ENCODE results near the gene MOCS2. TPM values are rescaled to one million over a fixed set of nuclear protein-coding genes. Genes with fewer than 3 reads are reported as not detected.

Gene MOCS2
- polyA plus RNA-seq, 3 donors = 4.4 to 20.5 (median 18.4) TPM

DNA sequence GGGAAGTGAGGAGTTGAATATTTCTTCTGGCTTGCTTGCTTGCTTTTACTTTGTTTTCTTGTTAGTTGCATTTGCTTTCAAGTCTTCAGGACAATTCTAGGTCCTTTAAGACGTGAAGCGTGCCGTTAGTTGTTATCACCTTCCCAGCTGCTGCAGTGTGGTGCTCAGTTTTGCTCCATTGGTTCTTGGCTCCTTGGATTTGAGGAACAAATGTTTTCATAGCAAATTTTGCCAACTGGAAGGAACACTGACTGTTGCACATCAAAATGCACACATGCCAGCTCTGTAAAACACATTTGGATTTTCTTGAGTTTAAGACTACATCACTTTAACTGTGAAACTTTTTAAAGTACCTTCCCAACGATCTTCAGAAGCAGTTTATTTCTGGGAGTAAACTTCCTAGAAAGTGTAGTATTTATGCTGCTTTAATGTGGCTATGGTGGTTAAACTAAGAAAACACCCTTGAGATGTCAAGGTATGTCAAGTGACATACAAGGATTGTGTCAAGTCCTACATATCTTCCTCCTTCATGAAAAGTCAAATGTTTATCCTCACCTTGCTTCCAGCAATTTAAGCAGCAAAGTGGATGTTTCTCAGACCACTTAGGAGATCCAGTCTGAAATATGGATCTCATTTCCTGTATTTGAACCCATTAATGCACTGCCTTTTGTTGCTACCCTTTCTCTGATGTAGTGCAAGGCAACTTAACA lies 24.9 kb downstream of the MOCS2 start:
- Histone ChIP-seq H3K9me3 (replicated peaks in 1 of 2; ENCODE audit: control insufficient read depth in 1 of 2, insufficient read depth in 1 of 2, low read length in 2 of 2) (no peaks in the 10 kb centered on the region), H3K79me2 (ENCODE audit: insufficient read depth, low read length) (no peaks in the 10 kb centered on the region), H2AFZ (ENCODE audit: insufficient read depth, low read depth, low read length, poor library complexity, severe bottlenecking) (no peak overlapping the region), H3K27ac (ENCODE audit: low read depth in 1 of 2, low read length in 2 of 2) (no peak overlapping the region), H3K4me3 (replicated peaks in 1 of 3; ENCODE audit: low read depth in 2 of 3, low read length in 3 of 3) (no peak overlapping the region), H3K4me2 (replicated peaks; ENCODE audit: extremely low read depth, low read length, poor library complexity, severe bottlenecking) (no peak overlapping the region), H3K27me3 (ENCODE audit: control insufficient read depth in 2 of 2, insufficient read depth in 2 of 2, low read length in 2 of 2) (no peaks in the 10 kb centered on the region), H3K9ac (ENCODE audit: insufficient read depth, low read length, poor library complexity, severe bottlenecking) (no peak overlapping the region), H3K36me3 (replicated peaks in 1 of 2; ENCODE audit: control insufficient read depth in 1 of 2, insufficient read depth in 2 of 2, low read length in 2 of 2) (no peaks in the 10 kb centered on the region), H4K20me1 (ENCODE audit: insufficient read depth, low read length) (no peaks in the 10 kb centered on the region), H3K4me1 (ENCODE audit: control insufficient read depth in 1 of 2, insufficient read depth in 2 of 2, low read length in 2 of 2) (no peaks in the 10 kb centered on the region)
- intact Hi-C loops (cut with micrococcal nuclease) = no loop called here
- Mint-ChIP-seq H3K27me3 (ENCODE audit: low read depth in 3 of 3) (no peaks in the 10 kb centered on the region), H3K27ac (no peak overlapping the region), H3K36me3 (no peaks in the 10 kb centered on the region), H3K4me1 (peaks cover 2% of the 10 kb centered on the region), H3K4me3 (no peak overlapping the region), H3K9me3 (no peaks in the 10 kb centered on the region)
- no peak for DNase-seq
- WGBS (ENCODE audit: insufficient coverage) = 79% methylated on average over 3 of the region's 4 CpGs
- TF ChIP-seq, protein P1, sequence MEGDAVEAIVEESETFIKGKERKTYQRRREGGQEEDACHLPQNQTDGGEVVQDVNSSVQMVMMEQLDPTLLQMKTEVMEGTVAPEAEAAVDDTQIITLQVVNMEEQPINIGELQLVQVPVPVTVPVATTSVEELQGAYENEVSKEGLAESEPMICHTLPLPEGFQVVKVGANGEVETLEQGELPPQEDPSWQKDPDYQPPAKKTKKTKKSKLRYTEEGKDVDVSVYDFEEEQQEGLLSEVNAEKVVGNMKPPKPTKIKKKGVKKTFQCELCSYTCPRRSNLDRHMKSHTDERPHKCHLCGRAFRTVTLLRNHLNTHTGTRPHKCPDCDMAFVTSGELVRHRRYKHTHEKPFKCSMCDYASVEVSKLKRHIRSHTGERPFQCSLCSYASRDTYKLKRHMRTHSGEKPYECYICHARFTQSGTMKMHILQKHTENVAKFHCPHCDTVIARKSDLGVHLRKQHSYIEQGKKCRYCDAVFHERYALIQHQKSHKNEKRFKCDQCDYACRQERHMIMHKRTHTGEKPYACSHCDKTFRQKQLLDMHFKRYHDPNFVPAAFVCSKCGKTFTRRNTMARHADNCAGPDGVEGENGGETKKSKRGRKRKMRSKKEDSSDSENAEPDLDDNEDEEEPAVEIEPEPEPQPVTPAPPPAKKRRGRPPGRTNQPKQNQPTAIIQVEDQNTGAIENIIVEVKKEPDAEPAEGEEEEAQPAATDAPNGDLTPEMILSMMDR (IDR thresholded peaks at IDR 0.05) = no peak

DNA sequence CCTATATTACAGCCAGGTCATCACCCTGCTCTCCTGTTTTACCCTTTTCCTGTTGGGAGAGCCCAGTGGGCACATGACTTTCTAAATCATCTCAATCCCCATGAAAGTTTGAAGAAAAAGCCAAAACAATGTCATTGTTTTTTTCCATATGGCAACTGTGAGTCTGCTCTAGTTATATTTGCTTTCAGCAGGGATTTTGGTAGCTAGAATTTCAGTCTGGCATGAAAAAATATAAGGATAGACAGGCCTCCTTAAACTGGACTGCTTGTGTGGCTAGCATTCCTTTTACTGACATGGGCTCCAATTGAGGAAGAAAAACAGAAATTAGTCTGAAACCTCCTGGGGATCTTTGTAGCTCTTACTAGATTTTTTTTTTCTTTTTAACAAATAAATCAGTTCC lies 25.6 kb downstream of the MOCS2 start:
- H2AFZ ChIP-seq (ENCODE audit: insufficient read depth, low read depth, low read length, poor library complexity, severe bottlenecking) = no peak overlapping the region
- H3K27me3 Mint-ChIP-seq (ENCODE audit: low read depth in 3 of 3) = no peaks in the 10 kb centered on the region
- TF ChIP-seq, protein P1 (IDR thresholded peaks at IDR 0.05) = no peak
- no peaks in the 10 kb centered on the region for H3K27me3 ChIP-seq (ENCODE audit: control insufficient read depth in 2 of 2, insufficient read depth in 2 of 2, low read length in 2 of 2)
- H3K79me2 ChIP-seq (ENCODE audit: insufficient read depth, low read length) = no peaks in the 10 kb centered on the region
- H3K4me2 ChIP-seq (replicated peaks; ENCODE audit: extremely low read depth, low read length, poor library complexity, severe bottlenecking) = no peak overlapping the region
- DNase-seq = no peak
- H3K4me1 ChIP-seq (ENCODE audit: control insufficient read depth in 1 of 2, insufficient read depth in 2 of 2, low read length in 2 of 2) = no peaks in the 10 kb centered on the region
- H3K9ac ChIP-seq (ENCODE audit: insufficient read depth, low read length, poor library complexity, severe bottlenecking) = no peak overlapping the region
- intact Hi-C loops (cut with micrococcal nuclease) = no loop called here
- H3K27ac Mint-ChIP-seq = no peak overlapping the region
- H3K4me3 Mint-ChIP-seq = no peak overlapping the region
- no peaks in the 10 kb centered on the region for H3K9me3 Mint-ChIP-seq
- H3K4me3 ChIP-seq (replicated peaks in 1 of 3; ENCODE audit: low read depth in 2 of 3, low read length in 3 of 3) = no peak overlapping the region
- H3K36me3 Mint-ChIP-seq = no peaks in the 10 kb centered on the region
- H4K20me1 ChIP-seq (ENCODE audit: insufficient read depth, low read length) = no peaks in the 10 kb centered on the region
- H3K36me3 ChIP-seq (replicated peaks in 1 of 2; ENCODE audit: control insufficient read depth in 1 of 2, insufficient read depth in 2 of 2, low read length in 2 of 2) = no peaks in the 10 kb centered on the region
- H3K27ac ChIP-seq (ENCODE audit: low read depth in 1 of 2, low read length in 2 of 2) = no peak overlapping the region
- H3K9me3 ChIP-seq (replicated peaks in 1 of 2; ENCODE audit: control insufficient read depth in 1 of 2, insufficient read depth in 1 of 2, low read length in 2 of 2) = no peaks in the 10 kb centered on the region
- H3K4me1 Mint-ChIP-seq = no peaks in the 10 kb centered on the region
